Tibial nerve (tissue), 3 donors: Measurements from ENCODE around the gene ACTA1.

Source experiments
- CTCF ChIP-seq, 5 experiments: fragments of 200-600 bp in 3 of 5; fragments of 450-650 bp in 2 of 5; sonication (generic) in 3 of 5; IDR thresholded peaks; one replicate each; pipeline ENCODE4 v1.5.1; 2016 to 2019; ENCODE audit warnings: antibody characterized with exemption in 5 of 5, mild to moderate bottlenecking in 3 of 5, moderate library complexity in 2 of 5
- POLR2A ChIP-seq, 2 donors: fragments of 450-650 bp; IDR thresholded peaks; one replicate each; pipeline ENCODE4 v1.6.1; 2017; ENCODE audit warnings: antibody characterized with exemption in 2 of 2, mild to moderate bottlenecking in 2 of 2, moderate library complexity in 2 of 2

GRCh38 chr1:229437443-229437842 lies 3.5 kb upstream of the ACTA1 start:
- TF ChIP-seq CTCF (IDR thresholded peaks at IDR 0.05): no peak
- no peak for TF ChIP-seq POLR2A (IDR thresholded peaks at IDR 0.05)
